K562 (cell line): ENCODE measurements around the gene AGT. TPM values are rescaled to one million over a fixed set of nuclear protein-coding genes. Genes with fewer than 3 reads are reported as not detected.
A peak's percentile ranks its signal among the peaks of the same experiment; 100 is the strongest.

Experiments used
- ATAC-seq: fragments of 200-7000 bp; cut with Tn5 transposase; 3 replicates; pipeline ENCODE4 v1.9.1; 2020; ENCODE audit warnings: moderate library complexity
- BruUV-seq: library from RNA; stranded (reverse); fragments of 400-500 nt; replicated peaks from 2 replicates; lab custom pipeline; 2021; lab: Mats Ljungman, UMichigan
- CTCF ChIA-PET: fragments of 300-600 bp; formaldehyde crosslinking; extraction: SDS; loops from one replicate; lab custom pipeline; 2021; ENCODE audit warnings: low intra/inter-chr PET ratio; lab: Yijun Ruan, JAX
- POLR2A ChIA-PET: fragments of 300-600, 350-650 bp; sonication (Branson Sonifier 250); formaldehyde crosslinking; extraction: SDS; loops from one replicate; lab custom pipeline; 2021; ENCODE audit warnings: antibody characterized with exemption, inconsistent platforms; lab: Yijun Ruan, JAX
- DNase-seq, 4 experiments: peaks; one replicate each; pipeline versions ENCODE4 v3.0.0 to v3.0.0-alpha.2; 2011 to 2018; ENCODE audit warnings: low spot score in 3 of 4, mixed read lengths in 3 of 4; ENCODE audit errors: extremely low read depth in 1 of 4
- FAIRE-seq: peaks from 2 replicates; lab custom pipeline; 2011; peaks lifted over from hg19 to GRCh38; lab: Jason Lieb, UNC
- H2AFZ ChIP-seq: 2 replicates; pipeline ENCODE4 v1.6.0; 2011; ENCODE audit warnings: low read depth, low read length, control low read depth, inconsistent platforms
- H3K27ac ChIP-seq: fragments of 200-600 bp; 3 replicates; pipeline ENCODE4 v1.8.0; 2011; ENCODE audit warnings: low read depth, mild to moderate bottlenecking, control low read depth, inconsistent platforms, low read length, moderate library complexity, mixed read lengths; ENCODE audit errors: extremely low read depth
- H3K27me3 ChIP-seq, 2 experiments: fragments of 300-600 bp in 1 of 2; 2 replicates in 1 of 2; 3 replicates in 1 of 2; pipeline versions ENCODE4 v1.6.0 to v1.8.0; 2011; ENCODE audit warnings: inconsistent platforms in 2 of 2, low read length in 2 of 2, mild to moderate bottlenecking in 1 of 2, mixed read lengths in 1 of 2, moderate library complexity in 1 of 2; ENCODE audit not compliant: control insufficient read depth in 2 of 2, insufficient read depth in 2 of 2
- H3K36me3 ChIP-seq: fragments of 300-600 bp; 3 replicates; pipeline ENCODE4 v1.8.0; 2011; ENCODE audit warnings: mild to moderate bottlenecking, low read length, inconsistent platforms; ENCODE audit not compliant: control insufficient read depth, insufficient read depth
- H3K4me1 ChIP-seq, 2 experiments: fragments of 200-600 bp in 1 of 2; replicated peaks in 1 of 2; 2 replicates in 1 of 2; 3 replicates in 1 of 2; pipeline versions ENCODE4 v1.5.1 to v1.8.0; 2011; ENCODE audit warnings: inconsistent platforms in 2 of 2, low read length in 2 of 2, mild to moderate bottlenecking in 1 of 2, mixed read lengths in 1 of 2, moderate library complexity in 1 of 2; ENCODE audit not compliant: control insufficient read depth in 2 of 2, insufficient read depth in 2 of 2
- H3K4me2 ChIP-seq: 2 replicates; pipeline ENCODE4 v1.6.1; 2011; ENCODE audit warnings: low read length, control low read depth, inconsistent platforms, mixed read lengths; ENCODE audit not compliant: insufficient read depth
- H3K4me3 ChIP-seq: fragments of 200-600 bp; sonication (generic), shearing (Covaris generic); 2 replicates; pipeline ENCODE4 v1.5.1; 2016; ENCODE audit warnings: control low read depth, inconsistent platforms
- H3K79me2 ChIP-seq: fragments of 200-600 bp; 3 replicates; pipeline ENCODE4 v1.8.0; 2011; ENCODE audit warnings: low read length, inconsistent platforms; ENCODE audit not compliant: control insufficient read depth, insufficient read depth
- H3K9ac ChIP-seq, 2 experiments: 2 replicates each; pipeline versions ENCODE4 v1.6.0 to v1.6.1; 2011; ENCODE audit warnings: low read depth in 2 of 2, low read length in 2 of 2, control low read depth in 1 of 2, inconsistent platforms in 1 of 2, mild to moderate bottlenecking in 1 of 2, mixed read lengths in 1 of 2; ENCODE audit not compliant: insufficient read depth in 1 of 2
- H3K9me1 ChIP-seq: one replicate; pipeline ENCODE4 v1.6.0; 2011; ENCODE audit warnings: inconsistent platforms, mild to moderate bottlenecking, low read length, moderate library complexity; ENCODE audit not compliant: control insufficient read depth, insufficient read depth
- H3K9me3 ChIP-seq: replicated peaks from 2 replicates; pipeline ENCODE4 v1.5.1; 2011; ENCODE audit warnings: low read depth, low read length, inconsistent platforms; ENCODE audit not compliant: control insufficient read depth, insufficient read depth
- H4K20me1 ChIP-seq: replicated peaks from 2 replicates; pipeline ENCODE4 v1.6.1; 2011; ENCODE audit warnings: low read length, inconsistent platforms, mixed read lengths; ENCODE audit not compliant: control insufficient read depth, insufficient read depth
- KAT2B ChIP-seq: IDR thresholded peaks from one replicate; pipeline ENCODE4 v1.6.1; 2012; ENCODE audit warnings: low read depth, mild to moderate bottlenecking, control low read depth, inconsistent platforms, low read length, moderate library complexity
- REST ChIP-seq, 2 experiments: fragments of 450-650 bp; formaldehyde crosslinking in 1 of 2; IDR thresholded peaks; 2 replicates each; pipeline versions ENCODE4 v1.4.0 to v1.6.1; 2014 to 2020; ENCODE audit warnings: mild to moderate bottlenecking in 2 of 2, borderline replicate concordance in 1 of 2, low read depth in 1 of 2
- ZBTB5 ChIP-seq: fragments of 450-650 bp; IDR thresholded peaks from 2 replicates; pipeline ENCODE4 v1.6.1; 2017; ENCODE audit warnings: antibody characterized with exemption
- ZKSCAN1 ChIP-seq: fragments of 150-350 bp; IDR thresholded peaks from 2 replicates; pipeline ENCODE4 v1.6.1; 2016; ENCODE audit warnings: low read depth, low read length
- ZSCAN29 ChIP-seq: fragments of 450-650 bp; IDR thresholded peaks from 2 replicates; pipeline ENCODE4 v1.6.1; 2017
- WGBS: fragments of 100-300 bp; shearing (Covaris generic); methylation state at CpG from one replicate; pipeline ENCODE4 v1.1.6; 2016; ENCODE audit warnings: low coverage, mixed read lengths; ENCODE audit not compliant: insufficient coverage; ENCODE audit errors: missing lambda C conversion rate; 5-methylcytosine and 5-hydroxymethylcytosine counted together
- in situ Hi-C: fragments of 300-500 bp; cut with MboI; formaldehyde crosslinking; loops from 4 replicates; pipeline ENCODE4 v1.15.0; 2018; ENCODE audit warnings: inconsistent platforms, mixed read lengths
- intact Hi-C: fragments of 100-400 bp; cut with micrococcal nuclease; formaldehyde crosslinking; loops from 2 replicates; pipeline ENCODE4 v1.14.2; 2022
- polyA plus RNA-seq, 8 experiments: library from polyadenylated mRNA; depleted of rRNA in 4 of 8; stranded (reverse) in 5 of 8; unstranded in 3 of 8; fragments of >200 nt; fragmentation: Nextera tagmentation in 2 of 8; fragmentation: Illumina TruSeq in 1 of 8; extraction: Ambion mirVana in 2 of 8; extraction: Trizol in 1 of 8; gene quantifications; 2 replicates each; pipeline versions ENCODE4 v1.2.1 to v1.2.3, GENCODE V29; 2011 to 2014; ENCODE audit warnings: inconsistent platforms in 1 of 8, missing spikeins in 1 of 8
- total RNA-seq, 7 experiments: library from RNA; depleted of rRNA in 6 of 7; stranded (reverse); fragments of >200 nt in 6 of 7; fragmentation: Illumina TruSeq in 2 of 7; extraction: Trizol in 2 of 7; gene quantifications; 2 replicates each; pipeline versions ENCODE4 v1.2.1 to v1.2.3, GENCODE V29; 2011 to 2021; ENCODE audit warnings: low replicate concordance in 1 of 7

Gene AGT
- total and polyA plus RNA-seq, 9 of the 15 experiments (the other 6 are each of a cell fraction or from before 2014, with no cell fraction given): 0.40 TPM; not detected in 8

- H3K4me3 ChIP-seq: no peak overlapping the region
- peaks cover 5% of the 10 kb centered on the region; the same call in 1 of the 2 replicates for H4K20me1 ChIP-seq
- FAIRE-seq: no peak
- BruUV-seq: no TSS peak
- no peaks in the 10 kb centered on the region for H3K36me3 ChIP-seq
- 14% methylated on average over 18 of the region's 18 CpGs for WGBS
- no peaks in the 10 kb centered on the region for H3K79me2 ChIP-seq
- no peak overlapping the region for H2AFZ ChIP-seq
- peak; percentile 36 for TF ChIP-seq REST (IDR thresholded peaks at IDR 0.05; ENCODE audit: borderline replicate concordance)
- no peak for TF ChIP-seq REST (CRISPR knock-in tag; IDR thresholded peaks at IDR 0.05; ENCODE audit: low read depth)
- TF ChIP-seq ZKSCAN1: peak; percentile 94
- no peak for TF ChIP-seq KAT2B
- no peak for TF ChIP-seq ZSCAN29
- no peak for TF ChIP-seq ZBTB5
- peaks cover 0 to 12% of the 10 kb centered on the region in 2 experiments; a peak in 2 of 5 replicates for H3K4me1 ChIP-seq
- intact Hi-C loops: no loop called here
- H3K9ac ChIP-seq: no peak overlapping the region
- H3K27ac ChIP-seq: no peak overlapping the region
- peak; percentile 13; the same call in 1 of the 3 replicates for ATAC-seq
- ChIA-PET CTCF (no interaction called here), POLR2A (interaction anchor here (1.4 kb wide), 1 partner anchor 57 kb away, joined by 4 read pairs; no protein-coding TSS in a partner anchor)
- in situ Hi-C loops: no loop called here
- no peak for DNase-seq
- H3K4me2 ChIP-seq: no peak overlapping the region
- H3K27me3 ChIP-seq: peaks cover 60 to 94% of the 10 kb centered on the region in 2 experiments
- H3K9me1 ChIP-seq: no peaks in the 10 kb centered on the region
- H3K9me3 ChIP-seq: no peaks in the 10 kb centered on the region
Observed at GRCh38 chr1:230709619-230710542, 4.0 kb downstream of the AGT start.
